SK-N-SH treated with all-trans-retinoic acid at 6 μM for 48 hours (cell line): Measurements from ENCODE around the gene CDT1.

Experiments
- ARNTL ChIP-seq: fragments of 450-650 bp; formaldehyde crosslinking; IDR thresholded peaks from 2 replicates; pipeline ENCODE4 v1.5.0; 2020; ENCODE audit warnings: low read depth, mild to moderate bottlenecking, moderate library complexity, borderline replicate concordance
- CSDC2 ChIP-seq: fragments of 250-450 bp; sonication (Bioruptor Pico); IDR thresholded peaks from 2 replicates; pipeline ENCODE4 v1.5.0; 2020; ENCODE audit warnings: mild to moderate bottlenecking, moderate library complexity
- CSRNP3 ChIP-seq: fragments of 250-450 bp; sonication (Bioruptor Pico); IDR thresholded peaks from 2 replicates; pipeline ENCODE4 v1.5.1; 2021; ENCODE audit warnings: mild to moderate bottlenecking, moderate library complexity
- ESRRG ChIP-seq: fragments of 250-450 bp; sonication (Bioruptor Pico); IDR thresholded peaks from 2 replicates; pipeline ENCODE4 v1.6.1; 2021; ENCODE audit warnings: mild to moderate bottlenecking
- ISL1 ChIP-seq: fragments of 250-450 bp; sonication (Bioruptor Pico); IDR thresholded peaks from 2 replicates; pipeline ENCODE4 v2.1.2; 2022; ENCODE audit warnings: mild to moderate bottlenecking, moderate library complexity
- OSR1 ChIP-seq: fragments of 250-450 bp; sonication (Bioruptor Pico); IDR thresholded peaks from 2 replicates; pipeline ENCODE4 v1.8.0; 2022; ENCODE audit warnings: moderate library complexity, mild to moderate bottlenecking, inconsistent platforms
- PATZ1 ChIP-seq: fragments of 250-450 bp; sonication (Bioruptor Pico); IDR thresholded peaks from 2 replicates; pipeline ENCODE4 v1.8.0; 2020; ENCODE audit warnings: mild to moderate bottlenecking, moderate library complexity, borderline replicate concordance
- PPARA ChIP-seq: fragments of 250-450 bp; sonication (Bioruptor Pico); IDR thresholded peaks from 2 replicates; pipeline ENCODE4 v1.5.0; 2020; ENCODE audit warnings: mild to moderate bottlenecking, borderline replicate concordance
- RARB ChIP-seq: fragments of 250-450 bp; sonication (Bioruptor Pico); IDR thresholded peaks from 2 replicates; pipeline ENCODE4 v1.8.0; 2021; ENCODE audit warnings: mild to moderate bottlenecking, moderate library complexity
- SNAI2 ChIP-seq: fragments of 250-450 bp; sonication (Bioruptor Pico); IDR thresholded peaks from 2 replicates; pipeline ENCODE4 v1.5.0; 2020; ENCODE audit warnings: mild to moderate bottlenecking, moderate library complexity
- TCF4 ChIP-seq: fragments of 250-450 bp; sonication (Bioruptor Pico); IDR thresholded peaks from 2 replicates; pipeline ENCODE4 v1.8.0; 2021; ENCODE audit warnings: mild to moderate bottlenecking, moderate library complexity, borderline replicate concordance
- TOX ChIP-seq: fragments of 250-450 bp; sonication (Bioruptor Pico); IDR thresholded peaks from 2 replicates; pipeline ENCODE4 v1.8.0; 2021; ENCODE audit warnings: mild to moderate bottlenecking, moderate library complexity, borderline replicate concordance
- ZFP3 ChIP-seq: fragments of 250-450 bp; sonication (Bioruptor Pico); IDR thresholded peaks from 2 replicates; pipeline ENCODE4 v1.5.0; 2020; ENCODE audit warnings: mild to moderate bottlenecking, moderate library complexity
- ZNF8 ChIP-seq: fragments of 450-650 bp; formaldehyde crosslinking; IDR thresholded peaks from 2 replicates; pipeline ENCODE4 v1.5.0; 2020; ENCODE audit warnings: mild to moderate bottlenecking, moderate library complexity

GRCh38 chr16:88771294-88771772 is 32.3 kb upstream of the CDT1 start:
- TF ChIP-seq PATZ1 (no peak), ZFP3 (0 out of 2 replicates have a peak, but pooled peaks have one; percentile 18), ISL1 (no peak), ZNF8 (CRISPR knock-in tag) (no peak), CSRNP3 (CRISPR knock-in tag) (no peak), ARNTL (CRISPR knock-in tag) (no peak), TOX (CRISPR knock-in tag) (no peak), RARB (CRISPR knock-in tag) (no peak), PPARA (CRISPR knock-in tag) (no peak), ESRRG (no peak), OSR1 (CRISPR knock-in tag) (no peak), TCF4 (CRISPR knock-in tag) (no peak), CSDC2 (CRISPR knock-in tag) (no peak), SNAI2 (CRISPR knock-in tag) (no peak)
